ENCODE results near the gene WDR73. TPM values are rescaled to one million over a fixed set of nuclear protein-coding genes. Genes with fewer than 3 reads are reported as not detected.

The WDR73 gene
- total and polyA plus RNA-seq, 10 of the 15 experiments (the other 5 are each of a cell fraction or from before 2014, with no cell fraction given): 4.4 to 25.6 (median 16.3) TPM

GRCh38 chr15:84601555-84601838 is 52.6 kb downstream of the WDR73 start:
- Histone ChIP-seq H3K36me3 (ENCODE audit: control insufficient read depth in 2 of 2, insufficient read depth in 2 of 2, low read length in 1 of 2) (peaks cover 0 to 9% of the 10 kb centered on the region in 2 experiments; a peak in 1 of 4 replicates), H4K20me1 (ENCODE audit: control insufficient read depth, insufficient read depth) (no peaks in the 10 kb centered on the region), H3K4me3 (peak overlapping the region; percentile 90), H3K79me2 (ENCODE audit: control insufficient read depth, insufficient read depth, low read length) (peaks cover 4% of the 10 kb centered on the region), H3K9me3 (replicated peaks; ENCODE audit: control insufficient read depth, insufficient read depth, low read length) (no peaks in the 10 kb centered on the region), H3K4me2 (ENCODE audit: control insufficient read depth, insufficient read depth) (peak overlapping the region; percentile 81), H3K9ac (ENCODE audit: control insufficient read depth, insufficient read depth, low read length) (peak overlapping the region; percentile 60), H2AFZ (ENCODE audit: control insufficient read depth, low read depth, low read length) (peak overlapping the region; percentile 96), H3K27me3 (replicated peaks in 1 of 2; ENCODE audit: control insufficient read depth in 2 of 2, insufficient read depth in 2 of 2, low read length in 1 of 2) (no peaks in the 10 kb centered on the region), H3K4me1 (ENCODE audit: control insufficient read depth, insufficient read depth, low read length) (peaks cover 42% of the 10 kb centered on the region), H3K27ac (ENCODE audit: control insufficient read depth, insufficient read depth) (peak overlapping the region; percentile 27)
- intact Hi-C loops (cut with micrococcal nuclease; ENCODE audit: unreplicated experiment): loop anchor here (5.0 kb wide), 2 partner anchors 51 to 151 kb away; partner anchors contain the start of gene WDR73
- CTCF ChIA-PET: interaction anchor here (0.7 to 5.3 kb wide), 8 partner anchors 14 to 327 kb away, joined by 3 to 52 read pairs (median 5); partner anchors contain the start of gene NMB
- DNase-seq (ENCODE audit: low read depth, low spot score) (no peak), FAIRE-seq (no peak), ATAC-seq (no peak)
- SMC1A ChIA-PET (ENCODE audit: uncharacterized antibody, unreplicated experiment): interaction anchor here (0.9 to 1.4 kb wide), 9 partner anchors 9 to 156 kb away, joined by 3 to 6 read pairs (median 3); partner anchors contain the start of gene WDR73
- no TSS peak for BruUV-seq (replicated peaks)
- POLR2A ChIA-PET: interaction anchor here (0.5 to 1.8 kb wide), 3 partner anchors 30 to 167 kb away, joined by 3 to 7 read pairs (median 6); no protein-coding TSS in a partner anchor
- RAD21 ChIA-PET (ENCODE audit: unreplicated experiment): interaction anchor here (0.8 to 1.3 kb wide), 2 partner anchors 30 to 32 kb away, joined by 4 to 8 read pairs; no protein-coding TSS in a partner anchor
- in situ Hi-C loops (cut with MboI): no loop called here
- WGBS (ENCODE audit: insufficient coverage, insufficient replicate concordance, low lambda C conversion rate, missing lambda C conversion rate): 10% methylated on average over 6 of the region's 6 CpGs
- TF ChIP-seq LARP7 (IDR thresholded peaks at IDR 0.05) (no peak), RFX5 (IDR thresholded peaks at IDR 0.05; ENCODE audit: low read depth, low read length) (no peak), ATF2 (IDR thresholded peaks at IDR 0.05; ENCODE audit: low read length) (no peak), IRF4 (IDR thresholded peaks at IDR 0.05; ENCODE audit: low read depth, low read length) (no peak), RBBP5 (conservative IDR thresholded peaks at IDR 0.05) (no peak), ATF3 (IDR thresholded peaks at IDR 0.05; ENCODE audit: borderline replicate concordance, extremely low read depth, low read depth, low read length) (no peak), NR2F1 (conservative IDR thresholded peaks at IDR 0.05) (no peak), MEF2A (IDR thresholded peaks at IDR 0.05; ENCODE audit: insufficient read depth, low read depth, low read length) (no peak), DPF2 (IDR thresholded peaks at IDR 0.05) (no peak), FOS (IDR thresholded peaks at IDR 0.05; ENCODE audit: borderline replicate concordance, extremely low read depth, insufficient read length) (no peak)
